Peyer's patch (tissue), 4 donors: ENCODE measurements around the gene MTARC2. TPM values are rescaled to one million over a fixed set of nuclear protein-coding genes. Genes with fewer than 3 reads are reported as not detected.

Source experiments
- DNase-seq, 3 donors: peaks; one replicate each; pipeline ENCODE4 v3.0.0-alpha.2; 2017 to 2019
- H3K27ac ChIP-seq, 4 donors: fragments of 200-600 bp; sonication (generic); one replicate each; pipeline ENCODE4 v1.5.1; 2016 to 2019
- H3K27me3 ChIP-seq, 2 donors: fragments of 200-600 bp; sonication (generic); one replicate each; pipeline ENCODE4 v1.5.1; 2019
- H3K36me3 ChIP-seq, 3 donors: fragments of 200-600 bp; sonication (generic); one replicate each; pipeline ENCODE4 v1.5.1; 2016 to 2019
- H3K4me1 ChIP-seq, 4 donors: fragments of 200-600 bp; sonication (generic); one replicate each; pipeline ENCODE4 v1.5.1; 2016 to 2019
- H3K4me3 ChIP-seq, 4 donors: fragments of 200-600 bp; sonication (generic); 1 replicate in 3 of 4; 2 replicates in 1 of 4; pipeline ENCODE4 v1.5.1; 2016 to 2019; ENCODE audit warnings: mild to moderate bottlenecking in 1 of 4
- H3K9me3 ChIP-seq, 4 donors: fragments of 200-600 bp; sonication (generic); one replicate each; pipeline ENCODE4 v1.5.1; 2016 to 2019; ENCODE audit warnings: mild to moderate bottlenecking in 1 of 4
- POLR2A ChIP-seq, 2 donors: fragments of 450-650 bp; IDR thresholded peaks; one replicate each; pipeline ENCODE4 v1.5.1; 2017; ENCODE audit warnings: antibody characterized with exemption in 2 of 2, mild to moderate bottlenecking in 2 of 2, moderate library complexity in 2 of 2
- total RNA-seq, 4 donors: library from RNA; depleted of rRNA; stranded (reverse); fragments of >200 nt; gene quantifications; one replicate each; pipeline ENCODE4 v1.1.0, GENCODE V29; 2016
- TF ChIP-seq, protein P1 (sequence below), 6 experiments: fragments of 450-650 bp in 4 of 6; fragments of 200-600 bp in 2 of 6; sonication (generic) in 1 of 6; IDR thresholded peaks; one replicate each; pipeline ENCODE4 v1.5.1; 2017 to 2019; ENCODE audit warnings: antibody characterized with exemption in 6 of 6, mild to moderate bottlenecking in 3 of 6, moderate library complexity in 1 of 6

The MTARC2 gene
- total RNA-seq, 4 donors from 2014 or later = 47.9 to 96.0 (median 91.1) TPM

DNA sequence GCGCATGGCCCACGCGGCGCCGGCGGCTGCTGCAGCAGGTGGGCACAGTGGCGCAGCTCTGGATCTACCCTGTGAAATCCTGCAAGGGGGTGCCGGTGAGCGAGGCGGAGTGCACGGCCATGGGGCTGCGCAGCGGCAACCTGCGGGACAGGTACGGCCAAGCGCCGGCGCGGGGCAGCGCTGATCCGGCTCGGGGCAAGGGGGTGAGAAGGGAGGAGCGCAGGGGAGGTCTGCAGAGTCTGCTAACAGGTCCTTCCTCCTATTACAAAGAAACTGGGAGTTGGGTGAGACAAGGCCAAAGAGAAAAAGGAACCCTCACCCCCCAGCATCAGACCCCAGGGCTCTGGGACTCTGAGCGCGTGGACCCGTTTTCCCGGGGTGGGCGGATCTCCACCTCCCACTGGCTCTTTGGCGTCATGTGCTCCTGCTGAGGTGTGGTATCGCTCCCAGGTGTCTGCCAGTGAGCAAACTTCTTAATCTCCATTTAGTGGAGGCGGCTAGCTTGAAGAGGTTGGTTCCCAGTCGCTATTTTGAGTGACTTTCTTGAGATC is 39.0 kb downstream of the MTARC2 start:
- peak in 2 of 3 donors; percentile 64 to 76 for DNase-seq
- no peak for TF ChIP-seq POLR2A (IDR thresholded peaks at IDR 0.05)
- TF ChIP-seq, protein P1, sequence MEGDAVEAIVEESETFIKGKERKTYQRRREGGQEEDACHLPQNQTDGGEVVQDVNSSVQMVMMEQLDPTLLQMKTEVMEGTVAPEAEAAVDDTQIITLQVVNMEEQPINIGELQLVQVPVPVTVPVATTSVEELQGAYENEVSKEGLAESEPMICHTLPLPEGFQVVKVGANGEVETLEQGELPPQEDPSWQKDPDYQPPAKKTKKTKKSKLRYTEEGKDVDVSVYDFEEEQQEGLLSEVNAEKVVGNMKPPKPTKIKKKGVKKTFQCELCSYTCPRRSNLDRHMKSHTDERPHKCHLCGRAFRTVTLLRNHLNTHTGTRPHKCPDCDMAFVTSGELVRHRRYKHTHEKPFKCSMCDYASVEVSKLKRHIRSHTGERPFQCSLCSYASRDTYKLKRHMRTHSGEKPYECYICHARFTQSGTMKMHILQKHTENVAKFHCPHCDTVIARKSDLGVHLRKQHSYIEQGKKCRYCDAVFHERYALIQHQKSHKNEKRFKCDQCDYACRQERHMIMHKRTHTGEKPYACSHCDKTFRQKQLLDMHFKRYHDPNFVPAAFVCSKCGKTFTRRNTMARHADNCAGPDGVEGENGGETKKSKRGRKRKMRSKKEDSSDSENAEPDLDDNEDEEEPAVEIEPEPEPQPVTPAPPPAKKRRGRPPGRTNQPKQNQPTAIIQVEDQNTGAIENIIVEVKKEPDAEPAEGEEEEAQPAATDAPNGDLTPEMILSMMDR (IDR thresholded peaks at IDR 0.05) = no peak
- Histone ChIP-seq H3K4me1 (peaks cover 0 to 16% (median 0%) of the 10 kb centered on the region in 4 donors), H3K27me3 (no peaks in the 10 kb centered on the region), H3K36me3 (peaks cover 0 to 11% (median 0%) of the 10 kb centered on the region in 3 donors), H3K4me3 (peak overlapping the region; percentile 35 to 69 (median 55)), H3K9me3 (no peaks in the 10 kb centered on the region), H3K27ac (peak overlapping the region; percentile 55 to 75 (median 66))

DNA sequence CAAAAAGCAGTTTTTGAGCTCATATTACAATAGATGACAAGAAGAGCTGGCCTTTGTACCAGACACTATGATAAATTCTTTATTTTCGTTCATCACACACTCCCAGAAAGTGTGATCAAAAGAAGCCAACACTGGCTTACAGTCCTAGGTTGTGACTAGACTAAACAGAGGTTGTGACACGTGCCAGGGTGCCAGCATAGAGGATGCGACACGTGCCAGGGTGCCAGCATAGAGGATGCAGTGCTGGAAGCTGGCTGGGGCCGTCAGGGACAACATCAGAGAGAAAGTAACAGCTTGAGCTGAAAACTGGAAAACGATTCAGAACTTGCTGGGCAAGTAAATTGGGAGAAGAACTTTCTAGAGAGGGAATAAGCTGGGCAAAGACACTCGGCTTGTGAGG is 40.8 kb downstream of the MTARC2 start:
- H3K27ac ChIP-seq = no peak overlapping the region
- H3K36me3 ChIP-seq = no peaks in the 10 kb centered on the region
- no peak for TF ChIP-seq POLR2A (IDR thresholded peaks at IDR 0.05)
- TF ChIP-seq, protein P1 (IDR thresholded peaks at IDR 0.05) = no peak
- no peaks in the 10 kb centered on the region for H3K27me3 ChIP-seq
- H3K9me3 ChIP-seq = no peaks in the 10 kb centered on the region
- H3K4me1 ChIP-seq = peaks cover 0 to 16% (median 0%) of the 10 kb centered on the region in 4 donors
- DNase-seq = no peak
- no peak overlapping the region for H3K4me3 ChIP-seq

DNA sequence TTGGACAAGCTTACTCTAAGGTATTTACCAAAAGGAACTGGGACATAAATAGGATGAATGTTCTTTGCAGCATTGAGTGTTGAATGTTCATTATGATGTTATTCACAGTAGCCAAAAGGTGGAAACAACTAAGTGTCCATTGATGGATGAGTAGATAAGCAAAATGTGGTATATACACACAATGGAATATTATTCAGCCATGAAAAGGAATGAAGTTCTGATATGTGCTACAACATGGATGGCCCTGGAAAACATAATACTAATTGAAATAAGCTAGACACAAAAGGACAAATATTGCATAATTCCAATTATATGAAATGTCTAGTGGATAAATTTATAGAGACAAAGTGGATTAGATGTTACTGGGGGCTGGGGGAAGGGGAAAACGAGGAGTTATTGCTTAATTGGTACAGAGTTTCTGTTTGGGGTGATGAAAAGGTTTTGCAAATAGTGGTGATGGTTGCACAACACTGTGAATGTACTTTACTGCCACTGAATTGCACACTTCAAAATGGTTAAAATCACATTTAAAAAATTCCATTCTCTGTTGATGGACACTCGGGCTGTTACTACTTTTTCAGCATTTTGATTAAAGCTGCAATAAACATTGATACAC is 41.5 kb downstream of the MTARC2 start:
- H3K4me1 ChIP-seq = peaks cover 0 to 16% (median 0%) of the 10 kb centered on the region in 4 donors
- TF ChIP-seq, protein P1 (IDR thresholded peaks at IDR 0.05) = no peak
- no peak for TF ChIP-seq POLR2A (IDR thresholded peaks at IDR 0.05)
- no peaks in the 10 kb centered on the region for H3K36me3 ChIP-seq
- no peaks in the 10 kb centered on the region for H3K27me3 ChIP-seq
- H3K9me3 ChIP-seq = no peaks in the 10 kb centered on the region
- DNase-seq = no peak
- no peak overlapping the region for H3K27ac ChIP-seq
- no peak overlapping the region for H3K4me3 ChIP-seq

DNA sequence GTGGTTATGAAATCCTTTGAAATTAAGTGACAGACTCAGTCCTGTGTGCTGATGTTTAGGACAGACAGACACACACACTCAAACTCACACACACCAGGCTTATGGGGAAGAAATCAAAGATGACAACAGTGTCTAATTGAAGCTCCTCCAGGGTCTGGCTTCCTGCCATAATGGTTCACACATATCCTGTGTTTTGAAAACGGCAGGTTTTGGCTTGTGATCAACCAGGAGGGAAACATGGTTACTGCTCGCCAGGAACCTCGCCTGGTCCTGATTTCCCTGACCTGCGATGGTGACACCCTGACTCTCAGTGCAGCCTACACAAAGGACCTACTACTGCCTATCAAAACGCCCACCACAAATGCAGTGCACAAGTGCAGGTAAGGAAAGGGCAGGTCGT is 43.2 kb downstream of the MTARC2 start:
- TF ChIP-seq POLR2A (IDR thresholded peaks at IDR 0.05) = no peak
- TF ChIP-seq, protein P1 (IDR thresholded peaks at IDR 0.05) = no peak
- Histone ChIP-seq H3K36me3 (no peaks in the 10 kb centered on the region), H3K4me1 (peaks cover 0 to 16% (median 0%) of the 10 kb centered on the region in 4 donors), H3K27ac (peak overlapping the region in 1 of 4 donors; percentile 1), H3K27me3 (no peaks in the 10 kb centered on the region), H3K9me3 (no peaks in the 10 kb centered on the region), H3K4me3 (no peak overlapping the region)
- DNase-seq = no peak

DNA sequence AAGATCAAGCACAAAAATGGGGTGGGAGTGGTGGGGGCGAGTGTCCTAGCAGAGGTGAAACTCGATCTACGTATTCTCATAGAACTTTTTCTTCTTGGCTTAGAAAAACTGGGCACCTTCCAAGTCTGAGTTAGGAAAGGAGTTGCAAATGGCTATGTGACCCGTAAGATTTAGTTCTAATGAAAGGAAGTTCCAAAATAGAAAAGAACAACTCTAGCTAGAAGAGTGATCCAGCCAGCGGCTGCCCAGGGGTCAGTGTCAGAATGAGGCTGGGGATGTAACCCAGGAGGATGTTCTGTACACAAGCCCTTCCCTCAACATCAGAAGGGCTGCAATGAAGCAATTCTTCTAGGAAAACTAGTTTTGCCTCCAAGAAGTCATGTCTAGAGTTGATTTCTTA is 43.8 kb downstream of the MTARC2 start:
- Histone ChIP-seq H3K36me3 (no peaks in the 10 kb centered on the region), H3K27ac (peak overlapping the region in 1 of 4 donors; percentile 1)

More for the DNA sequence above, 43.8 kb downstream of the MTARC2 start:
- DNase-seq = no peak
- no peak for TF ChIP-seq POLR2A (IDR thresholded peaks at IDR 0.05)
- TF ChIP-seq, protein P1 (IDR thresholded peaks at IDR 0.05) = no peak
- peaks cover 0 to 16% (median 0%) of the 10 kb centered on the region in 4 donors for H3K4me1 ChIP-seq
- no peaks in the 10 kb centered on the region for H3K27me3 ChIP-seq
- no peak overlapping the region for H3K4me3 ChIP-seq
- no peaks in the 10 kb centered on the region for H3K9me3 ChIP-seq
